ENCODE measurements around the gene HCN2.

The HCN2 gene

GRCh38 chr19:576768-577438 is 12.8 kb upstream of the HCN2 start:
- TF ChIP-seq CTCF (IDR thresholded peaks at IDR 0.05; ENCODE audit: insufficient read depth, low read depth, low read length, missing control alignments) = no peak
- H3K4me3 ChIP-seq (ENCODE audit: low read length) = no peak overlapping the region
- DNase-seq (ENCODE audit: low read depth) = no peak

- no peak for TF ChIP-seq CTCF (IDR thresholded peaks at IDR 0.05; ENCODE audit: insufficient read depth, low read depth, low read length, missing control alignments)
- no peak for DNase-seq (ENCODE audit: low read depth)
- H3K4me3 ChIP-seq (ENCODE audit: low read length) = no peak overlapping the region
Observed at GRCh38 chr19:577439-578392, 12.0 kb upstream of the HCN2 start.

- DNase-seq (ENCODE audit: low read depth) = no peak
- no peak for TF ChIP-seq CTCF (IDR thresholded peaks at IDR 0.05; ENCODE audit: insufficient read depth, low read depth, low read length, missing control alignments)
- H3K4me3 ChIP-seq (ENCODE audit: low read length) = no peak overlapping the region
Observed at GRCh38 chr19:579111-579841, 10.4 kb upstream of the HCN2 start.

- no peak overlapping the region for H3K4me3 ChIP-seq (ENCODE audit: low read length)
- DNase-seq (ENCODE audit: low read depth) = no peak
- TF ChIP-seq CTCF (IDR thresholded peaks at IDR 0.05; ENCODE audit: insufficient read depth, low read depth, low read length, missing control alignments) = no peak
Observed at GRCh38 chr19:579842-580155, 9.9 kb upstream of the HCN2 start.

GRCh38 chr19:580274-580835 is 9.3 kb upstream of the HCN2 start:
- no peak overlapping the region for H3K4me3 ChIP-seq (ENCODE audit: low read length)
- TF ChIP-seq CTCF (IDR thresholded peaks at IDR 0.05; ENCODE audit: insufficient read depth, low read depth, low read length, missing control alignments) = no peak
- DNase-seq (ENCODE audit: low read depth) = no peak

GRCh38 chr19:581399-582111 is 8.1 kb upstream of the HCN2 start:
- TF ChIP-seq CTCF (IDR thresholded peaks at IDR 0.05; ENCODE audit: insufficient read depth, low read depth, low read length, missing control alignments) = no peak
- H3K4me3 ChIP-seq (ENCODE audit: low read length) = no peak overlapping the region
- DNase-seq (ENCODE audit: low read depth) = no peak
